DMS53 treated with DMSO at 0.1 percent for 48 hours (cell line): Measurements from ENCODE around the gene TMPRSS5.

ENCODE experiments used
- DNase-seq: peaks from one replicate; lab custom pipeline; 2025; ENCODE audit not compliant: unreplicated experiment; lab: John Stamatoyannopoulos, UW

The TMPRSS5 gene

GRCh38 chr11:113670149-113670830, 35.8 kb downstream of the TMPRSS5 start:
- no peak for DNase-seq

- peak; percentile 52 for DNase-seq
Observed at GRCh38 chr11:113668255-113668654, 37.9 kb downstream of the TMPRSS5 start.

GRCh38 chr11:113667801-113668200, 38.3 kb downstream of the TMPRSS5 start:
- DNase-seq = no peak

- DNase-seq = no peak
Observed at GRCh38 chr11:113666584-113666983, 39.5 kb downstream of the TMPRSS5 start.

DNA sequence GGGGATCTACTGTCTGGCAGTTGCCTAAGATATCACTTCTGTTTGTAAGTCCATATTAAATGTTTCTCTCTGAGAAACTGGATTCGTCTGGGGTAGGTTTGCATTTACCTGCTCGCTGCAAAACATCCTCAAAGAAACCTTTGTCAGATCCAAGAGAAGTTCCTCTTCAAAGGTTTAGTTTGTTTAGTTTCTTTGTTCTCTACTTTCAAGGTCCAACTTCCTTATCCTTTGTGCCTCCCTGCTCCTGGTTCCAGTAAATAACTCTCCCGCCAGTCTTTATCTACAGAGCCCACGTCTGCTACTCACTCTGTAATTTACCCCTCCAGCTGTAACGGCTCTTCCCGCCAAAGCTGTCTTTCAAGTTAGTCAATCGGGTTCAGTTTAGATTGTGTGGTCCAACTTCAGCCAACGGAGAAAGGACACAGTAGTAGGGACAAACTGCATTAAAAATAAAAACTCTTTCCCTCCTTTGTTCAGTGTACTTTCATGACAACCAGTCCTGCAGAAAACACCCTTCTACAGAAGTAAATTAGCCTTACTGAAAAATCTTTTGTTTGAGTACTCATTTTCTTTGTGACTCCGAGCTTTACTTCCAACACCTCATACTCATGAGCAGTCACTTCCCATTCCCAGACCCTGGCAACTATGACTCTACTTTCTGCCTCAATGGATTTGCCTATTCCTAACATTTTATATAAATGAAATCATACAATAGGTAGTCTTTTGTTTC, 41.0 kb downstream of the TMPRSS5 start:
- no peak for DNase-seq

DNA sequence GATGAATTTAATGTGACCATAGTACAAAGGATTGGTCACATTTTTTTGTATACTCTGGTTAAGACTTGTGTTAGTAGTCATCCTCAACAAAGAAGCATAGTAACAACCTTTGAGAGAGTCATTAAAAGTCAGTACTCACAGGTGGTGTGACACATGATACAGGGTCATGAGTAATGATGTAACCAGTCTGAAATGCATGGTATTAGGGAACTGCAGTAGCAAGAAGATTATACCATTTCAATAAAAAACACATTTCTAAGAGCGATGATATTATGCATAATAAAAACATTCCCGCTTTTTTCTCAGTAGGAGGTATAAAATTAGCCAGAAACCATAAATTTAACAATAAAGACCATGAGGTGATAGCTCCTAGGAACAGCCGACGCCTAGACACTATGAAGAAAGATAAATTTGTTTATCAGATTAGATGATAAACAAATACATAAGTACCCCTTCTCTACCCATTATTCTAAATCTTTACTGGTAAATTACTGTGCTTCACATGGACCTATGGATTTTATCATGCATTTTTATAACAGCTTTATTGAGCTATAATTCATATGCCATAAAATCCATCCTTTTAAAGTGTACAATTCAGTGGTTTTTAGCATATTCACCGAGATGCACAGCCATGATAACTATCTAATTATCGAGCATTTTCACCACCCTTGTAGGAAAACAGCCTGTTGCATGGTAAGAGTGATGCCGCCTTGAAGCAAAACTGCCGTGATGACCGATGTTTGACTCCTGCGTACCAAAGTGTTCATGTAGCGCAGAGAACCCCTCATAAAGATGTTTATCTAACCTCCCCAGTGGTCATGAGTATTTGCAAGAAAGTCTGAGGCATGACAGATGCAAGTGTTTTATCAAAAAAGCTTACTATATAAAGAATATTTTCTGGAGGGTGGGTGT, 41.8 kb downstream of the TMPRSS5 start:
- peak; percentile 84 for DNase-seq

DNA sequence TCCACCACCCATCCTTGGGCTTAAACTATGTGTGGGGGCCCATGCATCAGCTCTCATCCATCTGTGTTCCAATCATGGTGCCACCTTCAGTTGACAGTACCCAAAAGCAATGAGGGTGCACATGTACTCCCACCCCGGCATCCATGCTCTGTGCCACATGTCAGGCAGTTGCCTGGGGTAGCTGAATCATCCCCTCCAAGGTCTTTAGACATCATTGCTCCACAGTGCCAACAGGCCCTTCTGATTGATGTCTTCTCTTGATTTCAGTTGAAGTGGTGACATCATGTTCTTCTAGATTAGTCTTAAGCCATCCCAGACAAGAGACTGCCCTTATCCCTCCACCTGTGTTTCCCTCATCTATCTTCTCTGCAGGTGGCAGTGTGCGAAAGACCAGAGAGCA, 42.5 kb downstream of the TMPRSS5 start:
- DNase-seq = no peak

DNA sequence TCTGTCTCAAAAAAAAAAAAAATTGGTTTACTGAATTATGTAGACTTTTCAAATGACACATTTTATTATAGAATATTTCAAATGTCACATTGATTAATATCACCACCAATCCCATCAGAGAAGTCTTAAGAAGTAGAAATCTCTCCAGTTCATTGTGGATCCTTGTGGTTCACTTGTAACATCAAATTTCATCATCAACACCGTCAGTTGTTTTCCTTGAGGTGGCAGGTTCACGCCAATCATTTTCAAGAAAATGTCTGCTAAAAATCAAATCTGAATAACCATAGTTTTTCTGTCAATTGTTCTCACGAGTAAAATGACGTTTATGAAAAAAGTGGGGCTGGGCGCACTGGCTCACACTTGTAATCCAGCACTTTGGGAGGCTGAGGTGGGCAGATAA, 50.3 kb downstream of the TMPRSS5 start:
- DNase-seq = no peak

- no peak for DNase-seq
Observed at GRCh38 chr11:113651023-113651422, 55.1 kb downstream of the TMPRSS5 start.

- no peak for DNase-seq
Observed at GRCh38 chr11:113649311-113649710, 56.8 kb downstream of the TMPRSS5 start.

GRCh38 chr11:113647856-113648255, 58.3 kb downstream of the TMPRSS5 start:
- DNase-seq = no peak

DNA sequence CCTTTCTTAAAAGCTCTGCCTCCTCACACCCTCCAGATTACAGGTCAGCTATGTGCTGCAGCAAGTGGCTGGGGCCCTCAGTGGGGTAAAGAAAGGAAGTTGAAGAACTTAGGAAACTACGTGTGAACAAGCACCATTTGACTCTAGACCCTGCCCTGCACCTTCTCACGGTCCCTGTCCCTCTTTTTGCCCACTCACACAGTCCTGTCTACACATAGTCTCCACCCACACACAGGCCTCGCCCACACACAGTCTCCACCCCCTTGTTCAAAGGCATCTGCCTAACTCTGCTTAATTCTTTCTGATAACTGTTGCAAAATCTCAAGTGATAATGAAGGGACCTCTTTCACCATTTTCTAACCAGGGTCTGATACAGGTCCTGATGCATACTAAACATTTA, 59.0 kb downstream of the TMPRSS5 start:
- DNase-seq = no peak

GRCh38 chr11:113645593-113646349, 60.3 kb downstream of the TMPRSS5 start:
- DNase-seq = no peak

GRCh38 chr11:113644605-113645004, 61.5 kb downstream of the TMPRSS5 start:
- no peak for DNase-seq

- no peak for DNase-seq
Observed at GRCh38 chr11:113643701-113644100, 62.4 kb downstream of the TMPRSS5 start.

DNA sequence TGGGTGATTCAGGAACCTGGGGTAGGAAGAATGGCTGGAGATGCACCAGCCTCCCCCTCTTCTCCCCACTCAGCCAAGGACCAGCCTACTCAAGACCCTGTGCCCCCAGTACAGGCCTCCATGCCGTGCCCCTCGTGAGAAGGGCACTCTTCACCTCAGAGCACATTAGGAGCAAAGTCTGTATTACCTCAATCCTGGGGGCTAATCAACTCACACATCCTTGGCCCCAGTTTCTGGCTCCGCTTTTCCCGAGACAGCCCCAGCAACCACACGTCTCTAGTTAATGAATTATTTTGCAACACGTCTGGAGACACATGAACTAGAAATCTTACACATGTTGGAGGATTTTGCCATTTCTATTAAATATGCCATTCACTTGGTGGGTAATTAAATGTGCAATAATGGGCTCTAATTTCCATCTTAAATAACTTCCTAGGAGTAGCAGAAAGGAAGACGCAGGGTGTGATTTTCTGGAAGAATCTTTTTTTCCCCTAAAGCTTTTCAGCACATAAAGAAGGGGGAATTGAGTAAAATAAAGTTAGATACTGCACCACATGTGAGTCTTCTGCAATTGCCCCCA, 63.0 kb downstream of the TMPRSS5 start:
- DNase-seq = no peak

DNA sequence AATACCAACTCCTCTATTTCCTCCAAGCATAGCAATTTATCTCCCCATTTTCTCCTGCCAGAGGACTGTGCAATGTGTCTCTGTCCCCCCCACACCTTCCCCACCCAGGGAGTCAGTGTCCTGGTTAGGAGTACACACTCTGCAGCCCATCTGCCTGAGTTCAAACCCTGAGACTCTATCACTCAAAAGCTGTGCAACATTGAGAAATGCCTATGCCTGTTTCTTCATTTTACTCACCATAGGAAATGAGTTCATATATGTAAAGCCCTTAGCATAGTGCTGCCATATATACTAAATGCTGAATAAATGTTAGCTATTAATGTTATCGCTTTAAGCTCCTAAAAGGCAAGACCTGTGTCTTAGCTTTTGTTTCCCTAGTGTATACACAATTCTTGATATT, 64.0 kb downstream of the TMPRSS5 start:
- DNase-seq = no peak

GRCh38 chr11:113638376-113638775, 67.7 kb downstream of the TMPRSS5 start:
- DNase-seq = no peak

DNA sequence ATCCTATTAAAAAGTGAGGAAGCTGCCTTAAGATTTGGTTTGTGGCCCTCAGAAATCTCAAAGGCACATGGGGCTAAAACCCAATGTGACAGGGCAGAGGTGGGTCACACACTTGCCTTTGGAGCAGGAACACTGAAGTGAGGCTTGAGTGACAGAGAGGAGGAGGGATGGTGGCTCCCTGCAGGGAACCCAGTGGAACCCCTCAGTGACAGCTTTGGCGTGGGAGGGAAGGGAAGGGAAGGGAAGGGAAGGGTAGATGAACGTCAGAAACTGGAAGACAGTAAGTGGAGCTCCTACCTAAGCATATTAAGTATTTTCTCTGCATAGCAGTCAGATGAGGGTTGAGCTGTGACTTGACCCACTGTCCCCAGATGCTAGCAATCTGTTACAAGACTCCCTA, 68.5 kb downstream of the TMPRSS5 start:
- no peak for DNase-seq
